IPS-18a (cell line): ENCODE results near the gene TMEM165.
"Not testable (repeated sequence)": the region's sequence is repeated elsewhere in the genome, so short reads cannot be mapped to it uniquely, and the experiment has no call there.

ENCODE experiments used
- H3K27ac ChIP-seq: one replicate; pipeline ENCODE4 v1.5.1; 2013; ENCODE audit warnings: low read length
- H3K27me3 ChIP-seq: one replicate; pipeline ENCODE4 v1.6.1; 2013; ENCODE audit warnings: mild to moderate bottlenecking, low read length; ENCODE audit not compliant: control insufficient read depth, insufficient read depth
- H3K36me3 ChIP-seq: one replicate; pipeline ENCODE4 v1.6.1; 2013; ENCODE audit warnings: low read depth, low read length; ENCODE audit not compliant: control insufficient read depth
- H3K4me1 ChIP-seq: one replicate; pipeline ENCODE4 v1.6.1; 2013; ENCODE audit warnings: low read depth, low read length; ENCODE audit not compliant: control insufficient read depth
- H3K4me3 ChIP-seq: one replicate; pipeline ENCODE4 v1.5.1; 2013; ENCODE audit warnings: low read length
- H3K9ac ChIP-seq: one replicate; pipeline ENCODE4 v1.6.1; 2013; ENCODE audit warnings: mild to moderate bottlenecking, low read length, moderate library complexity
- H3K9me3 ChIP-seq: one replicate; pipeline ENCODE4 v1.6.1; 2013; ENCODE audit warnings: low read depth, low read length; ENCODE audit not compliant: control insufficient read depth

Gene TMEM165

DNA sequence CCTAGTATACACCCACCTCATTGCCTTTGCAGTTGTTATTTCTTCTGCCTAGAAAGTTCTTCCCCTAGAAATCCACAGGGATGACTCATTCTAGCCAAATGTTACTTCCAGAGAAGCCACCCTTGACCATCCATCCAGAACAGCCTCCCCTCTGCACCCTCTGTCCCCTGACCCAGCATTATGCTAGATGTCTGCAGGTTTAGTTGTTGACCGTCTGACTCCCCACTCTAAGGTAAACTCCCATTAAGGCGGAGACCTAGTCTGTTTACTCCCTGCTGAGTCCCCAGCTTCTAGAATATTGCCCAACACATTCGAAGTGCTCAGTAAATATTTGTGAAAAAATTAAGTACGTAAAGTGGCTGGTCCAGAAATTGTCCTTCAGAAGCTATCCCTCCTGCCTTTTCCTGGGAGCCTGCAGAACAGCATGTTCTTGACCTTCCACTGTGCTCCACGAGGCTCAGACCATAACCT is 38.7 kb upstream of the TMEM165 start:
- H3K9ac ChIP-seq: no peak overlapping the region
- no peaks in the 10 kb centered on the region for H3K27me3 ChIP-seq
- no peak overlapping the region for H3K27ac ChIP-seq
- H3K36me3 ChIP-seq: peaks cover 3% of the 10 kb centered on the region
- H3K4me1 ChIP-seq: no peaks in the 10 kb centered on the region
- H3K9me3 ChIP-seq: no peaks in the 10 kb centered on the region
- H3K4me3 ChIP-seq: no peak overlapping the region

DNA sequence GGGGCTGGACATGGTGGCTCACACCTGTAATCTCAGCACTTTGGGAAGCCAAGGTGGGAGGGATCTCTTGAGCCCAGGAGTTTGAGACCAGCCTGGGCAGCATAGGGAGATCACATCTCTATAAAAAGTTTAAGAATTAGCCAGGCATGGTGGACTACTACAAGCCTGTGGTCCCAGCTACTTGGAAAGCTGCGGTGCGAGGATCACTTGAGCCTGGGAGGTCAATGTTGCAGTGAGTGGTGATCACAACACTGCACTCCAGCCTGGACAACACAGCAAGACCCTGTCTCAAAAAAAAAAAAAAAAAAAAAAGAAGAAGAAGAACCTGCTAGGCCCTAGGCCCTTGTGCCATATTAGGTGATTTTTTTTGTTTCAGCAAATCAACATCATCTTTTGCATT is 37.5 kb upstream of the TMEM165 start:
- no peak overlapping the region for H3K9ac ChIP-seq
- no peak overlapping the region for H3K4me3 ChIP-seq
- no peaks in the 10 kb centered on the region for H3K9me3 ChIP-seq
- H3K27me3 ChIP-seq: no peaks in the 10 kb centered on the region
- no peak overlapping the region for H3K27ac ChIP-seq
- no peaks in the 10 kb centered on the region for H3K4me1 ChIP-seq
- peaks cover 3% of the 10 kb centered on the region for H3K36me3 ChIP-seq

DNA sequence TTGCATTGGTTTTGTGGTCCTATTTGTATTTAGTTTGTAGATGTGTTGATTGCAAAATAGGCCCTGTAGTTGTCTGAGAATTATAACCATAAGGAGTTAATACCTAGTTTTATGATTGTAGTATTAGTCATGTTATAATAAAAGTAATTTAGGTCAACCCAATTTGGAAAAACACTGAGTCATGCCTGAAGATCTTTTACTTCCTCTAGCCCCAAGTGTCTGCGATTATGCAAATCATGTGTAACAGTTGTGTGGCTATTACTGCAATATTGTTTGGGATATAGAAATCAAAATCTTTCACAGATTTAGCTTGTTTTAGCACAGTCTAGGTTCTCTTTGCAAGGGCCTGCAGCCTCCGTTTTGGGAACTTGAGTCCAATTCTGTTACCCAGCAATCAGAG is 37.1 kb upstream of the TMEM165 start:
- Histone ChIP-seq H3K9ac (no peak overlapping the region), H3K4me1 (no peaks in the 10 kb centered on the region), H3K27ac (no peak overlapping the region), H3K36me3 (peaks cover 3% of the 10 kb centered on the region), H3K27me3 (no peaks in the 10 kb centered on the region), H3K9me3 (no peaks in the 10 kb centered on the region), H3K4me3 (no peak overlapping the region)

DNA sequence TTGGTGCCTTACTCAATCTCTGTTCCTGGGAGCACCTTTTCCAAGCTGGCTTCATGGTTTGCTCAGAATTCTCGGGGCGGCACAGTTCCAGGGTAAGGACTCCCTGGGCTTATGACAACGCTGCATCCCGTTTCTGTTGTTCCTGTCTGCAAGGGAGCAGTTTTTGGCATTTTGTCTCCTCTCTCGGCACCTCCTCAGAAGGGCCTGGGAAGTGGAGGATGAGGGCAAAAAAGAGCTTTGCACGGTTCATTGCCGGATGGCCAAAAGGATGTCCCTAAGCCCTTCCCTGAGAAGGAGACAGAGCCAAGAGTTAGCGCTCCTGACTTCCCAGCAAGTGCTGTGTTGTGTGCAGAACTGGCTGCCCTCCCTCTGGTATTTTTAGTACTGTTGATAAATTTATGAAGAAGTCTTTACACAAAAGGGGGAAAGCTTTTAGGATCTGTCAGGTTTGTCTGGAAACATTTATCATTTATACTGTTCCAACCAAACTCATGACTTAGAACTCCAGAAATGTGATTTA is 36.3 kb upstream of the TMEM165 start:
- peaks cover 3% of the 10 kb centered on the region for H3K36me3 ChIP-seq
- H3K9ac ChIP-seq: no peak overlapping the region
- H3K9me3 ChIP-seq: no peaks in the 10 kb centered on the region
- H3K27ac ChIP-seq: no peak overlapping the region
- H3K4me1 ChIP-seq: peaks cover 4% of the 10 kb centered on the region
- no peak overlapping the region for H3K4me3 ChIP-seq
- no peaks in the 10 kb centered on the region for H3K27me3 ChIP-seq

DNA sequence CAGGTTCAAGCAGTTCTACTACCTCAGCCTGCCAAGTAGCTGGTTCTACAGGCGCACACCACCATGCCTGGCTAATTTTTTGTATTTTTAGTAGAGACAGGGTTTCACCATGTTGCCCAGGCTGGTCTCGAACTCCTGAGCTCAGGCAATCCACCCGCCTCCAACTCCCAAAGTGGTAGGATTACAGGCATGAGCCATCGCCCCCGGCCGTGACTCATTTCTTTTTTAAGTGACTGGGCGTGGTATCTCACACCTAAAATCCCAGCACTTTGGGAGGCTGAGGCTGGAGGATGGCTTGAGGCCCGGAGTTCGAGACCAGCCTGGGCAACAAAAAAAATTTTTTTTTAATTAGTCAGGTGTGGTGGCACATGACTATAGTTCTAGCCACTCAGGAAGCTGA is 32.8 kb upstream of the TMEM165 start:
- H3K27me3 ChIP-seq, H3K9ac ChIP-seq, H3K36me3 ChIP-seq, H3K9me3 ChIP-seq, H3K4me3 ChIP-seq, H3K27ac ChIP-seq: not testable (repeated sequence)
- peaks cover 25% of the 10 kb centered on the region for H3K4me1 ChIP-seq

DNA sequence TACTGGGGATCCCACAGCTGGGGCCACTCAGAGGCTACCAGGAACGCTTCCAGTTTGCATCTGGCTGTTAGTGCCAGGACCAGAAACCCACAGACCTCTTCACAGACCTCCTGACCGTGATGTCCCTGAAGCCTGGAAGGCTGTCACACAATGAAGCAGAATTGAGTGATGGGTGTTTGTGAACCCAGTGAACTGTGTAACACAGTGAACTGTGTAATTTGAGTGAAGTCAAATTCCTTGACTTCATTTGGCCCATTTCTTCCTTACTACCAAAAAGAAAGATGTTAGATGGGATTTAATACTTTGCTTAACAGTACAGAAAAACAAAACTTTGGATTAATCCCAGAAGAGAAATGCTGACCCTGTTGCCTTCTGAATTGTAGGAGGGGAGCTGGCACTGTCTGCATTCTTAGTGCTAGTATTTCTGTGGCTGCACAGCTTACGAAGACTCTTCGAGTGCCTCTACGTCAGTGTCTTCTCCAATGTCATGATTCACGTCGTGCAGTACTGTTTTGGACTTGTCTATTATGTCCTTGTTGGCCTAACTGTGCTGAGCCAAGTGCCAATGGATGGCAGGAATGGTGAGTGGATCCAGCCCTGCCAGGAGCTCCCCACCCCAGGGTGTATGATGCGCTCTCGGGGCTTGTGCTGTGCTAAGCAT is 31.9 kb upstream of the TMEM165 start:
- no peaks in the 10 kb centered on the region for H3K27me3 ChIP-seq
- no peak overlapping the region for H3K9ac ChIP-seq
- H3K36me3 ChIP-seq: peaks cover 3% of the 10 kb centered on the region
- H3K4me3 ChIP-seq: no peak overlapping the region
- no peak overlapping the region for H3K27ac ChIP-seq
- H3K9me3 ChIP-seq: no peaks in the 10 kb centered on the region
- H3K4me1 ChIP-seq: peaks cover 25% of the 10 kb centered on the region

DNA sequence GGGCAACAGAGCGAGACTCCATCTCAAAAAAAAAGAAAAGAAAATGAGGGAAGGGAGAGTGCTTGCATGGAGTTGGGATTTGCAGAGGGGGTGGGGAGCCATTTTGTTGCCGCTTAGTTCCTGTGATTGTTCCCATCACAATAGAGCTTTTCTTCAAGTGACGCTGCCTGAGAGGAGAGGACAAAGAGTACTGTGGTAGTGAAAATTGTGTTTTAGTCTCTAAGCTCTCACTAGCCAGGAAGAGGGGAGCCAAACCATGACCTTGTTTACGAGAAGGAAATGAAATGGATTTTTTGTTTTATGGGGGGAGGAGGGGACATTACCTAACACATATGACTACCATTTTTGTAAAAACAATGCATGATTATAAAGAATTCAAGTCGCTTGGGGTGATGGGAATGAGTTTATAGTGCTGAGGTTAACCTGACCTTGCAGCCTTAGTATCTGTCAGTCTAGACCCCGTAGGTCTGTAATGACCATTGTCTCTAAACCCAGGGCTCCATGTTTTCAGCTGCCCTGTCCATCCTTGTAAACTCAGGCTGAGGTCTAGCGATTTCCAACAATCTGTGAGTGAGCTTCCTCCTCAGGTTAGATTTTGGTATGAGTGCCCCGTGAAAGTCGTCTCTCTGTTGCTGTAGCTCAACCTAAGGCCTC is 30.9 kb upstream of the TMEM165 start:
- Histone ChIP-seq H3K9ac (no peak overlapping the region), H3K4me1 (peaks cover 25% of the 10 kb centered on the region), H3K27ac (peak overlapping the region; percentile 7), H3K9me3 (no peaks in the 10 kb centered on the region), H3K4me3 (peak overlapping the region; percentile 2), H3K36me3 (no peaks in the 10 kb centered on the region), H3K27me3 (no peaks in the 10 kb centered on the region)

DNA sequence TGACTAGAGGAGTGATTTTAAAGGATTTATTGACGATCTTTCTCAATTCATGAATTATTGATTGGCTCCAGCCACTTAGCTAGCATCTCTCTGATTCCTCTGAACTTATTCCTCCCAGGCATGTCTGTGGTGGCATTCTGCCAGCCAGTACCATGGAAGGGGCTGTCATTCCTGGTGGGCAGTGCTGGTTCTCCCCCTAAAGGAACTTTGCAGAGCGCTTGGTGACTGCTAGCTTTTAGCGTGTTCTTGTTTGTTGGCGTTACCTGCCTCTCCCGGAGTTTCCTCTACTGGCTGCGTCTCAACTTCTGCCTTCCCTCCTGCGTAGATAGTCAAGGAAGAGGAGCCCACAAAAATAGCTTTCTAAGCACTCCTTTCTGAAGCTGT is 30.4 kb upstream of the TMEM165 start:
- no peaks in the 10 kb centered on the region for H3K36me3 ChIP-seq

DNA sequence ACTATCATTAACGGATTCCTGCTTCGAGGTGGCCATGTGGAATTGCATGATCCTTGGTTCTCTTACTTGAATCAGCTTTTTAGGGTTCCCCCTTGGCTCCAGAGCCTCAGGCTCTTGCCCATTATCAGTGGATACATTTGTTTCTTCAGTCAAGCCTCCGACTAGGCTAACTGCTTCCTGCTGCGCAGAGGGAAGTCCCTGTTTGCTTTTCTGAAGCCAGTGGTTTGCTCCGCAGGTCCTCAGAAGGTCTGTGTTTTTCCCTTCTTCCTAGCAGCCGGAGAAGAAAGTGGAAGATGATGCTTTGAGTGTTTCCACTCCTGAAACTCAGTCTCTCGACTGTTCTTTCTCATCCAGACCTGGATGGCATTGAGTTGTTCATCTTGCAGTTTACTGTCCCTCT is 29.1 kb upstream of the TMEM165 start:
- no peaks in the 10 kb centered on the region for H3K9me3 ChIP-seq
- H3K27ac ChIP-seq: no peak overlapping the region
- no peaks in the 10 kb centered on the region for H3K36me3 ChIP-seq
- no peaks in the 10 kb centered on the region for H3K27me3 ChIP-seq
- no peak overlapping the region for H3K4me3 ChIP-seq
- H3K9ac ChIP-seq: no peak overlapping the region
- H3K4me1 ChIP-seq: peaks cover 25% of the 10 kb centered on the region

More for the DNA sequence above, 30.4 kb upstream of the TMEM165 start:
- H3K4me3 ChIP-seq: no peak overlapping the region
- H3K4me1 ChIP-seq: peaks cover 25% of the 10 kb centered on the region
- H3K9ac ChIP-seq: no peak overlapping the region
- H3K9me3 ChIP-seq: no peaks in the 10 kb centered on the region
- no peaks in the 10 kb centered on the region for H3K27me3 ChIP-seq
- peak overlapping the region; percentile 7 for H3K27ac ChIP-seq

DNA sequence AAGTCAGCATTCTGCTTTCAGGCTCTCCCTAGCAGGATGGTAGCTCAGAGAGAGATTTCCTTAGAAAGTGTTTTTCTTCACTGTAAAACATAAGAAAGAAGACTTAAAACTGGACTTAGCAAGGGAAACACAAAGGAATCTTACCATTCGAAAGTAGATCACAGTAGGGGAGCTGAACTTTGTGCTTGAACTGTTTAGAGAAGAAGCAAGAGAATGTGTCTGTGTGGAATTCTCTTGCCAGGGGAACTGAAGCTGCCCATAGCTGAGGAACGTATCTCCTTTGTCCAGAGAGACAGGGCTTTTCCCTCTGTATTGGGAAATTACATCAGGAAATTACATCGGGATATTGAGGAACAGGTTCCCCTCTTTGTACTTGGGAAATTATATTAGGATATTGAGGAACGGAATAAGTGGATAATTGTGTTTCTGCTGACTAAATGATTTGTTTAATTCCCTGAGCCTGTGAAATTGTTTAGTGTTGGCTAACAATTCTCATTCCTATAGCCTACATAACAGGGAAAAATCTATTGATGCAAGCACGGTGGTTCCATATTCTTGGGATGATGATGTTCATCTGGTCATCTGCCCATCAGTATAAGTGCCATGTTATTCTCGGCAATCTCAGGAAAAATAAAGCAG is 28.6 kb upstream of the TMEM165 start:
- Histone ChIP-seq H3K4me1 (peaks cover 25% of the 10 kb centered on the region), H3K4me3 (no peak overlapping the region), H3K36me3 (no peaks in the 10 kb centered on the region), H3K9ac (no peak overlapping the region), H3K27ac (no peak overlapping the region), H3K27me3 (no peaks in the 10 kb centered on the region), H3K9me3 (no peaks in the 10 kb centered on the region)

DNA sequence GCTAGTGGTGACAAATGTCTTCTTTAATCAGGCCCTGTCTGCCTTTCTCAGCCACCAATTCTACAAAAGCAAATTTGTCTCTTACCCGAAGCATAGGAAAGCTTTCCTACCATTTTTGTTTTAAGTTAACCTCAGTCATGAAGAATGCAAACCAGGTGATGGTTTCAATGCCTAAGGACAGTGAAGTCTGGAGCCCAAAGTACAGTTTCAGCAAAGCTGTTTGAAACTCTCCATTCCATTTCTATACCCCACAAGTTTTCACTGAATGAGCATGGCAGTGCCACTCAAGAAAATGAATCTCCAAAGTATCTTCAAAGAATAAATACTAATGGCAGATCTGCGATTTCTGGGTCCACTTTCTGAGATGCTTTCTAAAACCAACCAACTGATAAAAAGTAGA is 25.8 kb upstream of the TMEM165 start:
- H3K27me3 ChIP-seq: no peaks in the 10 kb centered on the region
- H3K9me3 ChIP-seq: no peaks in the 10 kb centered on the region
- no peaks in the 10 kb centered on the region for H3K36me3 ChIP-seq
- H3K9ac ChIP-seq: no peak overlapping the region
- no peak overlapping the region for H3K4me3 ChIP-seq
- peaks cover 16% of the 10 kb centered on the region for H3K4me1 ChIP-seq
- no peak overlapping the region for H3K27ac ChIP-seq
